Loucy (cell line): ENCODE data around the gene SCFD1.

Experiments used
- CTCF ChIP-seq: fragments of 200-600 bp; sonication (generic); conservative IDR thresholded peaks from 2 replicates; pipeline ENCODE4 v1.5.1; 2014; ENCODE audit warnings: mild to moderate bottlenecking, antibody characterized with exemption, low read length
- EZH2phosphoT487 ChIP-seq: fragments of 200-600 bp; IDR thresholded peaks from 2 replicates; pipeline ENCODE4 v1.6.1; 2018; ENCODE audit warnings: antibody characterized with exemption, mild to moderate bottlenecking, moderate library complexity, borderline replicate concordance

DNA sequence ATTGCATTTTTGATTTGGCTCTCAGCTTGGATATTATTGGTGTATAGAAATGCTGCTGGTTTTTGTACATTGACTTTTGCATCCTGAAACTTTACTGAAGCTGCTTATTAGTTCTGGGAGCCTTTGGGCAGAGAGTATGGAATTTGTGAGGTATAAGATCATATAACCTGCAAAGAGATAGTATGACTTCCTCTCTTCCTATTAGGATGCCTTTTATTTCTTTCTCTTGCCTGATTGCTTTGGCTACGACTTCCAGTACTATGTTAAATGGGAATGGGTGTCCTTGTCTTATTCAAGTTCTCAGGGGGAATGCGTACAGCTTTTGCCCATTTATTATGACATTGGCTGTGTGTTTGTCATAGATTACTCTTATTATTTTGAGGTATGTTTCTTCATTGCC, 23.5 kb downstream of the SCFD1 start:
- TF ChIP-seq CTCF (no peak), EZH2phosphoT487 (no peak)
